H54 (cell line): ENCODE results near the gene RPL35A.

ENCODE experiments used
- DNase-seq: peaks from one replicate; pipeline ENCODE4 v3.0.0; 2011; ENCODE audit warnings: low spot score, mixed read lengths; ENCODE audit not compliant: insufficient read length
- FAIRE-seq: peaks from 3 replicates; lab custom pipeline; 2011; peaks lifted over from hg19 to GRCh38; lab: Jason Lieb, UNC
- POLR2A ChIP-seq: IDR thresholded peaks from 2 replicates; pipeline ENCODE4 v1.6.1; 2011; ENCODE audit warnings: low read depth, mild to moderate bottlenecking, low read length

Gene RPL35A

DNA sequence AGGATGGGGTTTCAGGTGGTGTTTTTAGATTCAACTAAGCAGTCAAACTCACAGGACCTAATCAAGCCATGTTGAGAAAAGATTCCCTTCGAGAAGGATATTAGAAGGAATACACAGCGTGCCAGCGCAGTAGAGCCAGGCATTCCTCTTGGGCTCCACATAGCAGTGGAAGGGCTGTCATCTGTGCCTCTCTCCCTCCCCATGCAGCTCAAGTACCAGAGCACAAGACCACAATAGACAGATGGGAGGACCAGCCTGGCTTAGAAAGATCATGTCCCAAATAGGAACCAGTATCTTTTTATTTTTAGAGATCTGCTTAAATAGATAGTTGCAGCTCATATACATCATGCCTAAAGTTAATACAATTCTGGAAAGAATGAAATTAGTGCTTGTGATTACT lies 47.9 kb downstream of the RPL35A start:
- no peak for TF ChIP-seq POLR2A
- FAIRE-seq (no peak), DNase-seq (no peak)
